NCI-H345 treated with DMSO at 0.1 percent for 48 hours (cell line): ENCODE results near the gene FAAP100.
A peak's percentile ranks its signal among the peaks of the same experiment; 100 is the strongest.

Source experiments
- DNase-seq: peaks from one replicate; lab custom pipeline; 2025; ENCODE audit not compliant: unreplicated experiment; lab: John Stamatoyannopoulos, UW

Gene FAAP100

GRCh38 chr17:81553616-81554181, 1.5 kb upstream of the FAAP100 start:
- DNase-seq: no peak

DNA sequence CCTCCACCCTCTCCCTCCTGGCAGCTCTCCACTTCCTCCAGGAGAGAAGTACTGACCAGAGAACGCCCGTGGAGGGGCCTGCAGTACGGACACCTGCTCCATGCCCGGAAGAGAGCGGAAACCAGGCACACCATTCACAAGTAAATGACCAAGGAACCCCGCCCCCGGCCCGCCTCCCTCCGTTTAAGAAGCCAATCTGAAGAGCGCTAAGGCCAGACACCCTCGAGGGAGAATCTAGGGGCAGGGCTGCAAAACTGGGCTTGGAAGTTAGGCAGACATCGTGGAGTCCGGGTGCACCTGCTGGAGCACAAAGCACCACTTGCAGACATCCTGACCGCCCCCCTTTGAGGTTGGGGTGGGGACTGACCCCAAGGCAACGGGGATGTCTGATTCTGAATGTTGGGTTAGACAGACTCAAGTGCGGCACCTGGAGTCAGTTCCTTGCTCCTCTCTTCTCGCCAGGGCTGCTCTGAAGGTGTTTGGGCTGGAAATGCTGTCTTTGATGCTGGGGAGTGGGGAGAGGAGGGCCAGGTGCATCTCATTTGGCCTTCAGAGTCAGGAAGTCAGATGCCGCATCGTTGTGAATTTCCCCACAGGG, 964 bp upstream of the FAAP100 start:
- peak; percentile 88 for DNase-seq

DNA sequence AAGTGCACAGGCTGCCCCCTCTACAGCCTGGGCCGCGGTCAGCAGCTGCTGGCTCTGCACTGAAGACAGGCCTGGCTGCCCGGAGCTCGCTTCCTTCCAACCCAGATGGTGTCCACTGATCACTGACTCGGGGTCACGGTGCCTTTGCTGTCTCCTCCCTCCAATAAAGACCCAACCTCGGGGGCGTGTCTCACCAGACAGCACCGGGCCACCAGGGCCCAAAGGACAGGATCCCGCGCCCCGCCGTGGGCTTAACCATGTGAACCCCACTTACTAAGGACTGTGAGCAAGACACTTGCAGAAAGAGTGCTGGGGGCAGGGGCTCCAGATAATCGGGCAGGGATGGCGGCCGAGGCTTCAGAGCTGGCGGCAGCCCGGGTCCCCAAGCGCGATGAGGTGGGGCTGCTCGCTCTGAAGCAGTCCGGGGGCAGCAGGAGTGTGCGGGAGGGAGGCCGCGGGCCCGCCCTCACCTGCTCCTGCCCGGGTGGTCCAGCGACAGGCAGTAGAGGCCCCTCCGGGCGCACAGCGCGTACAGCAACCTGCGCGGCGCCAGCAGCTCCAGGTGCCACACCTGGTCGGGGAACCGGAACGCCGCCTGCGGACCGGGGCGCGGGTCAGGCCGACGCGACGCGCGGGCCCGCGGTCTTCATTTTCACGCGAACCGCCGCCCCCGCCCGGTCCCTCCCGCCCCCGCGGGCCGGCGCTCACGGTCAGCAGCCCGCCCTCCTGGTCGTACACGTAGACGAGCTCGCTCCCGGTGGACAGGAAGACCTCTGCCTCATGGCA, 502 bp downstream of the FAAP100 start:
- no peak for DNase-seq

GRCh38 chr17:81550830-81551457, 1.2 kb downstream of the FAAP100 start:
- DNase-seq: no peak

- no peak for DNase-seq
These were observed 1.9 kb downstream of the FAAP100 start for GRCh38 chr17:81550285-81550684.

DNA sequence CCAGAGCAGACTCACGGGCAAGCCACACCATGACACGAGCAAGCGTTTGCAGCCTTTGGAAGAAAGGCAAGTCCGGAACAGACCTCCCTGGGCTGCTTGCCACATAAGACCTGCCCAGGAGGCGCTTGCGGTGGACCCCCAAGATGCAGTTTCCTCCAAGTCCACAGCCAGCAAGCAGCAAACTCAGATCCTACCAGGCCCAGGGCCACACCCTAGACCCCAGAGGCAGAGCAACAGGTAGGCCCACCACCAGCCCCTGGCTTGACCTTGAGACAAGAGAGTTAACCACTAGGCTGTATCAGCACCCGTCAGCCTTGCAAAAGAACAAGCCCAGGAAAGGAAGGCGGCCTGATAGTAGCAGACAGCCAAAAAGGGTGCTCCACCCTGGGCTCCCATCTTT, 2.3 kb downstream of the FAAP100 start:
- no peak for DNase-seq

- no peak for DNase-seq
These were observed 3.1 kb downstream of the FAAP100 start for GRCh38 chr17:81549031-81549557.

DNA sequence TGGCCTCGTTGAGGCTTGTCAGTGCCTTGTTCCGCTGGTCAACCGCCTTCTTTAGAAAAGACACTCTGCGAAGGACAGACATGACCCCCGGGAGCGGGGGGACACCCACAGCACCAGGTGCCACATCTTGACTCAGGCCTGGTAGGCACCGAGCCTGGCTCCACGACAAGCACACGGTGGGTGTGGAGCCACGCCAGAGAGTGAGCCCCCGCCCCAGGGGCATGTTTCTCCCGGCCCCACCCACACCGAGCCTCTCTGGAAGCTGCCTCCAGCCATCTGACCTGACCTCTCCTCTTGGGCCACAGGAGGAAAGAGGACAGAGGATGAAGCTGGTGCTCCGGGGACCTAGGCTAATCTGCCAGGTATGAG, 4.6 kb downstream of the FAAP100 start:
- no peak for DNase-seq

DNA sequence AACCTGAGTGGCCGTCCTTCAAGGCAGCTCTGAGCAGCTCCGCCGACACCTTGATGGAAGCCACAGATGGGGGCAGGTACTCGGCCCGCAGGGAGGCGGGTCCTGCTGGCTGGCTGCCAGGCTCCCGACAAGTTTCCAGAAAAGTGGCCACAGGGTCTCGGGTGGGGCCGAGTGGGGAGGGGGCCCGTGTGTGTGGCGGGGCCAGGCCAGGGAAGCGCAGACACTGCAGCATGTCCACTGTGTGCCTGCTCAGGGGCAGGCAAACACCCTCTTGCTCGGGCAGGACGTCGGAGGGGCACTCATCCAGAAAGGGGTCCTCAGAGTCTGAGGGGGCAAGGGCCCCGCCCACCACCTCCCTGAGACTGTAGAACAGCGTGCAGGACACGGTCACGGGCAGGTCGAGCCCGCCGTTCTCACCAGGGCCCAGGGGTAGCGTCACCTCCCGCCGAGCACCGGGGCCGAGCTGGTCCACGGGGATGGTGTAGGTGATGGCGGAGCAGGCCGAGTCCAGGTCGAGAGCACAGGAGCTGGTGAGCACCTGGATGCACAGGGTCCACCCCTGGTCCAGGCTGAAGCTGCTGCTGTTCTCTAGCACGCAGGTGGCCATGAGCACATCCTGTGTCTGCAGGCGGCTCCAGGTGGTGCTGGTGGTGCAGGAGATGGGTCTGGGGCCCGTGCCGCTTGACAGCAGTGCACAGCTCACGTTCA, 5.1 kb downstream of the FAAP100 start:
- DNase-seq: no peak

DNA sequence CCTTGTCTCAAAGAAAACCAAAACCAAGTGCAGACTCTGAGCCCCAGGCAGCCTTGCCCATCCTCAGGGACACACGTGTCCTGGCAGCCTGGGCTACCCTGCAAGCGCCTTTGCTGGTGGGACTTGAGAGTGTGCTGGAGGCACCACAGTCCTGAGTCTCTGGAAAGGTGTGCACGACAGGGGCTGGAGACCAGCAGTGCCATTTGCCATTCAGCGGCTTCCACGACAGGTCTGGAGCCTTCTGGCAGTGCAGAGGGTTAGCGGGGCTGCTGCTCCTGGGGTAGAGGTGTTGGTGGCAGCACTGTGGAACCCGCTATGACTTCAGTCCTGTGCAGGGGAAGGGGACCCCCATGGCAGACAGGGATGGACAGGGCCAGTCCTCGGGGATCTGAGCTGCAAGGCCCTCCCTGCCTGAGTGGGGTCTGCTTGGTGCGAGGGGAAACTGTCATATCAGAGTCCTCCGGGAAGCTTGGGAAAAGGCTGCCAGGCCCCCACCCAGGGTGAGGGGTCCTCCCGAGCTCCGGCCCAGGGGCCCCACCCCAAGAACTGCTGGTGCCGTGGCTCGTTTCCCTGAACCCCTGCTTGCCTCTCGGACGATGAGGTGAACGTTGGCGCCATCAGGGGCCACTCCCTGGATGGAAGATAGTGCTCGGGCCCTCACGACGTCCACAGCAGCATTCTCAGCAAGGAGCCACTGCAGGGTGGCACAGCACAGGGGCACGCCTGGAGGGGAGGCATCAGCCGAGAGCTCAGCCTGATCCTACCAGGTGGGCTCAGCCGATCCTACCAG, 6.8 kb downstream of the FAAP100 start:
- no peak for DNase-seq

- DNase-seq: no peak
These were observed 7.7 kb downstream of the FAAP100 start for GRCh38 chr17:81544281-81544974.

DNA sequence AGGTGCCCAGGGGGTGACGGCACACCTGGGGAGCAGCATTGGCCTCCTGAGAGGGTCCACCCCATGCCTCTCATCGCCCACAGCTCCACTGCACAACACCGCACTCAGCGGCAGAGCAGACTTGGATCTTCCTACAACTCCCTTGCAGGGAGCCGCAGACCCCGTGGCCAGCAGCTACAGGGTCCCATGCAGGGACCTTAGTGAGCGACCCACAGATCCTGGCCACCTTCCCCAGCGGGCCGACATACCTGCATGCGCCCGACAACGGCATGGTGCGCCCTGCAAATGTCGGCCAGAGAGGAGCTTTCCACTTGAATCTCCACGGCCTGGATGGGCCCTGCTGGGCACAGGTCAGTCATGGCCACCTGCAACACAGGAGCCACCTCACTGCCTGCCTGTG, 8.4 kb downstream of the FAAP100 start:
- no peak for DNase-seq

GRCh38 chr17:81543339-81543675, 8.8 kb downstream of the FAAP100 start:
- no peak for DNase-seq

GRCh38 chr17:81542431-81543338, 9.5 kb downstream of the FAAP100 start:
- DNase-seq: no peak

DNA sequence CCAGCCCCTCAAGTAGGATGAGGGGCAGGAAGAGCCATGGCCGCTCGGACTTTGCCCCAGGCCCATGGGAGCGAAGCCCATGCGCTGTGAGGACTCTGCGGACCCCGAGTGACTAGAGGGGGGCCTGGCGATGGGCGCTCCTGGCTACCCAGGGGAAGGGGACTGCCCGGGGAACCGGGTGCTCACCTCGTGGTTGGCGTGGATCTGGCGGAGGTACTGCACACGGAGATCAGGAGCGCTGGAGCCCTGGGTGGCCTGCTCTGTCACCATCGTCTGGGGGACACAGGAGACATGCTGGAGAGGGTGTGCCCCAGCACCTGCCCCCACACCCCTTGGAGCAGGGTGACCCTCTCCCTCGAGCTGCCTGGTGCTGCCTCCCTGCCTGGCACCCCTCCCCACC, 11.0 kb downstream of the FAAP100 start:
- DNase-seq: no peak

DNA sequence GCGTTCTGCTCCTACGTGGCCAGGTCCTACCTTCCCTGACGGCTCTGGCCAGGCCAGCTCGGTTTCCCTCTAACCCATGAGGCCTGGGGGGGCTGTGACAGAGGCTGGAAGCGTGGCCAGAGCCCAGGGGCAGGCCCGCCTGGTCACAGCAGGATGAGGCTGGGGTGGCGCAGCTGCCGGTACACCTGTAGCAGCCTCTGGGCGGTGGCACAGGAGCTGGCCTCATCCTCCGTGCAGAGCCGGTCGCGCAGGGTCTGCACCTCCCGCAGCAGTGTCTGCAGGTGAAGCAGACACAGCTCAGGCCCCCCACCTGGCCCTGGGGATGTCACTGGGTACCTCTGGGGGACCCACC, 11.5 kb downstream of the FAAP100 start:
- no peak for DNase-seq

DNA sequence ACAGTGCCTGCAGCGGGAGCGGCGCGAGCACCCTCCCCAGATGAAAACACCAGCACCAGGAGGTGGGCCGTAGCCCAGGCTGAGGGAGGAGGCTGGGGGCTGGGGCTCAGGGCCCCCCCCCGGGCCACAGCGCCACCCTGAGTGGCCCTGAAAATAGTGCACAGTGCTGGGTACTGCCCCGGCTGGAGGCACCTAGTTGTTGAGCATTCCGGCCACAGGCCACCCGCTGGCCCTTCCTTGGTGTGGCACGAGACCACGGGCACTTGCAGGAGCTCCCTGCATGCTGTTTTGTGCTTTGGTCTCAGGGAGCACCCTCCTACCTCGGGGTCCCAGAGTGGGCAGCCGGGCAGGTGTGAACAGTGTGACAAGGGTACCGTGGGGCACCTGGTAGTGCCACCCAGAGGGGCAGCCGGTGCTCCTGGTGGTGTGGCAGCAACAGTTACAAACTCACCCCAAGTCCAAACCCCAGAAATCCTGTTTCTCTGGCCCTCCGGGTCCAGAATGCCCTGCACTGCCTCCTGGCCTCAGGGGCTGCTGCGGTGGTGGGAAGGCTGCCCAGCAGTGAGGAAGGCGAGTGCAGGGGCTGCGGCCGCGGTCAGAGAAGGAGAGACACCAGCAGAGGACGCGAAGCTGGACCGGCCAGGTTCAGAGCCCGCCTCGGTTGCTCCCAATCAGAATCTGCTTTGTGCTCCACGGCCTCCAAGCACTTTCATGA, 12.0 kb downstream of the FAAP100 start:
- DNase-seq: no peak

DNA sequence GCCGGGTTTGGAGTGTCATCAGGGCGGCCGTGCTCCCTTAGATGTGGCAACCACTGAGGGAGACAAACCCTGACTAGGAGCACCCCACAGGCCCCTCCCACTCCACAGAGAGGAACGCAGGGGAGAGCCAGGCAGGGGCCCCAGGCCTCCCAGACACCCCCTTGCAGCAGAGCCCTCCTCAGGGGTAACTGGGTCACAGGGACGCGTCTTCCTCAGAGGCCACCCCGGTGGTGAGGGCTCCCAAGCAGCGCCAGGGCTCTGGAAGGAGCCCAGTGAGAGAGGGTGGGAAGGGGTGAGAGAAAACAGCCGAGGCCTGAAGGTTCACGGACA, 12.6 kb downstream of the FAAP100 start:
- no peak for DNase-seq
